Type B pancreatic cell (in vitro differentiated cells): Measurements from ENCODE around the gene TYMS. TPM values are rescaled to one million over a fixed set of nuclear protein-coding genes. Genes with fewer than 3 reads are reported as not detected.

Experiments used
- DNase-seq: peaks from one replicate; pipeline ENCODE4 v3.0.0; 2021; ENCODE audit warnings: mixed read lengths; ENCODE audit not compliant: unreplicated experiment; ENCODE audit errors: extremely low spot score
- H3K27ac Mint-ChIP-seq: 2 replicates; pipeline ENCODE4 v1.8.0; 2021; ENCODE audit warnings: mild to moderate bottlenecking, mixed read lengths
- H3K27me3 Mint-ChIP-seq: 2 replicates; pipeline ENCODE4 v1.8.0; 2021; ENCODE audit warnings: mixed read lengths
- H3K36me3 Mint-ChIP-seq: 2 replicates; pipeline ENCODE4 v1.8.0; 2021; ENCODE audit warnings: mixed read lengths
- H3K4me1 Mint-ChIP-seq: one replicate; pipeline ENCODE4 v1.8.0; 2021; ENCODE audit warnings: mixed read lengths; ENCODE audit not compliant: unreplicated experiment
- H3K4me3 Mint-ChIP-seq: 2 replicates; pipeline ENCODE4 v1.8.0; 2021; ENCODE audit warnings: mild to moderate bottlenecking, mixed read lengths
- H3K9me3 Mint-ChIP-seq: 2 replicates; pipeline ENCODE4 v1.8.0; 2021; ENCODE audit warnings: mixed read lengths
- total RNA-seq: library from RNA; stranded (reverse); gene quantifications from 2 replicates; pipeline ENCODE4 v1.2.1, GENCODE V29; 2021; ENCODE audit warnings: low replicate concordance
- TF ChIP-seq, protein P1 (sequence below): fragments of 200-600 bp; sonication (generic); conservative IDR thresholded peaks from 2 replicates; pipeline ENCODE4 v1.5.0; 2021; ENCODE audit warnings: antibody characterized with exemption, mild to moderate bottlenecking

TYMS gene
- total RNA-seq, 1 donor from 2014 or later: 143 TPM

- Mint-ChIP-seq H3K4me3 (no peak overlapping the region), H3K36me3 (no peaks in the 10 kb centered on the region), H3K4me1 (peaks cover 16% of the 10 kb centered on the region), H3K9me3 (no peaks in the 10 kb centered on the region), H3K27me3 (peaks cover 3% of the 10 kb centered on the region), H3K27ac (no peak overlapping the region)
- no peak for DNase-seq
- TF ChIP-seq, protein P1, sequence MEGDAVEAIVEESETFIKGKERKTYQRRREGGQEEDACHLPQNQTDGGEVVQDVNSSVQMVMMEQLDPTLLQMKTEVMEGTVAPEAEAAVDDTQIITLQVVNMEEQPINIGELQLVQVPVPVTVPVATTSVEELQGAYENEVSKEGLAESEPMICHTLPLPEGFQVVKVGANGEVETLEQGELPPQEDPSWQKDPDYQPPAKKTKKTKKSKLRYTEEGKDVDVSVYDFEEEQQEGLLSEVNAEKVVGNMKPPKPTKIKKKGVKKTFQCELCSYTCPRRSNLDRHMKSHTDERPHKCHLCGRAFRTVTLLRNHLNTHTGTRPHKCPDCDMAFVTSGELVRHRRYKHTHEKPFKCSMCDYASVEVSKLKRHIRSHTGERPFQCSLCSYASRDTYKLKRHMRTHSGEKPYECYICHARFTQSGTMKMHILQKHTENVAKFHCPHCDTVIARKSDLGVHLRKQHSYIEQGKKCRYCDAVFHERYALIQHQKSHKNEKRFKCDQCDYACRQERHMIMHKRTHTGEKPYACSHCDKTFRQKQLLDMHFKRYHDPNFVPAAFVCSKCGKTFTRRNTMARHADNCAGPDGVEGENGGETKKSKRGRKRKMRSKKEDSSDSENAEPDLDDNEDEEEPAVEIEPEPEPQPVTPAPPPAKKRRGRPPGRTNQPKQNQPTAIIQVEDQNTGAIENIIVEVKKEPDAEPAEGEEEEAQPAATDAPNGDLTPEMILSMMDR: no peak
Observed at GRCh38 chr18:621291-622043, 36.0 kb upstream of the TYMS start.

- Mint-ChIP-seq H3K27ac (no peak overlapping the region), H3K36me3 (peaks cover 3% of the 10 kb centered on the region), H3K27me3 (peaks cover 3% of the 10 kb centered on the region), H3K4me3 (no peak overlapping the region), H3K4me1 (peaks cover 14% of the 10 kb centered on the region), H3K9me3 (no peaks in the 10 kb centered on the region)
- no peak for DNase-seq
- TF ChIP-seq, protein P1: no peak
Observed at GRCh38 chr18:622289-622688, 35.2 kb upstream of the TYMS start.

DNA sequence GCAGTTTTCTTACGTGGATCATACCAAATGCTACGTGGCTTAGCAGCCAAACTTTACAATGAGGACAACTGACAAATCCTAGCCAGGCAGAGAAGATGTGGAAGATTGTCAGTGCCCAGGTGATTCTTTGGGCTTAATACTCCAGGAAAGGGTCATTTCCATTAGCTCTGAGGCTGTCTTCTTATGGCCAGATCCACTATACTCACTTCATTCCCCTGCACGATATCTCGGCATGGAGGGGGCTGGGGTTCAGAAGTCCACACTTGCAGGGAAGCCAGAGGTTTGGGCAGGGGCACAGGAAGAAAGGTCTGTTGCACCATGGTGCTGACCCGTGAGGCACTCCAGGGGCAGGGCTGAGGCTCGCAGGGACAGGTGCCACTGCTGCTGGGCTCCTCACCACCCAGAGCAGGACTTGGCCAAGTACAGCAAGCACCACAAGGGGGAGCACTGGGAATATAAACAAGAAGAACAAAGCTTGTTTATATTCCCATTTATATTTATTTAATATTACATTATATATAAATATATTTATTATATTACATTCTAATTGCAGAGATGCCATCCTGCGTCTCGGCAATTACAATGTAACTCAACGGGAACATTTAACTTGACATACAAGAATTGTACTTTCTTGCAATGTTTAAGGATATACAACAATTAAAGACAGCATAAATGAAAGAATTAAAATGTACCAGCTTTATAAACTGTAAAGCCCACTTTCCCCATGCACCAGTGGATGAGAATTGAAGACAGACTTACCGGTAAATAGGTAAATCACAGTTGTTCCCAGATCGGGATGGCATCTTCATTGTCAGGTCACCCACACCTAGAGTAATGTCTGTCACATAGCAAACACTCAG, 33.5 kb upstream of the TYMS start:
- peaks cover 3% of the 10 kb centered on the region for H3K36me3 Mint-ChIP-seq
- H3K4me3 Mint-ChIP-seq: no peak overlapping the region
- peaks cover 3% of the 10 kb centered on the region for H3K27me3 Mint-ChIP-seq
- H3K27ac Mint-ChIP-seq: no peak overlapping the region
- peaks cover 7% of the 10 kb centered on the region for H3K4me1 Mint-ChIP-seq
- TF ChIP-seq, protein P1: peak; percentile 89
- no peak for DNase-seq
- no peaks in the 10 kb centered on the region for H3K9me3 Mint-ChIP-seq

- peaks cover 3% of the 10 kb centered on the region for H3K27me3 Mint-ChIP-seq
- H3K4me3 Mint-ChIP-seq: no peak overlapping the region
- TF ChIP-seq, protein P1: no peak
- H3K4me1 Mint-ChIP-seq: peaks cover 3% of the 10 kb centered on the region
- H3K36me3 Mint-ChIP-seq: peaks cover 10% of the 10 kb centered on the region
- no peak overlapping the region for H3K27ac Mint-ChIP-seq
- no peak for DNase-seq
- H3K9me3 Mint-ChIP-seq: peaks cover 5% of the 10 kb centered on the region
Observed at GRCh38 chr18:627231-627630, 30.2 kb upstream of the TYMS start.

GRCh38 chr18:629269-630150, 27.9 kb upstream of the TYMS start:
- Mint-ChIP-seq H3K27ac (no peak overlapping the region), H3K4me1 (peaks cover 2% of the 10 kb centered on the region)
- TF ChIP-seq, protein P1: peak; percentile 57

More at GRCh38 chr18:629269-630150, 27.9 kb upstream of the TYMS start:
- Mint-ChIP-seq H3K36me3 (peaks cover 10% of the 10 kb centered on the region), H3K4me3 (no peak overlapping the region), H3K9me3 (peaks cover 5% of the 10 kb centered on the region), H3K27me3 (no peaks in the 10 kb centered on the region)
- DNase-seq: no peak
